Stimulated activated CD4-positive, alpha-beta T cell treated with anti-CD3 and anti-CD28 coated beads, Interleukin-15, amount 100 ng/mL, for 48 hours (primary cell): ENCODE measurements around the gene GRIA3.
"Not testable (repeated sequence)": the region's sequence is repeated elsewhere in the genome, so short reads cannot be mapped to it uniquely, and the experiment has no call there.

ENCODE experiments used
- DNase-seq, 2 donors: peaks; one replicate each; pipeline ENCODE4 v3.0.0-alpha.2; 2020; ENCODE audit warnings: low read depth in 2 of 2

GRIA3 gene

GRCh38 chrX:123455693-123456092 lies 271.6 kb downstream of the GRIA3 start:
- no peak for DNase-seq

GRCh38 chrX:123464709-123465108 lies 280.6 kb downstream of the GRIA3 start:
- DNase-seq: no peak

- no peak for DNase-seq
Measured at GRCh38 chrX:123468481-123468880, 284.4 kb downstream of the GRIA3 start.

GRCh38 chrX:123475068-123475724 lies 291.1 kb downstream of the GRIA3 start:
- no peak for DNase-seq

- DNase-seq: no peak
Measured at GRCh38 chrX:123476611-123477219, 292.6 kb downstream of the GRIA3 start.

GRCh38 chrX:123477673-123478072 lies 293.6 kb downstream of the GRIA3 start:
- no peak for DNase-seq

- no peak for DNase-seq
Measured at GRCh38 chrX:123481913-123482851, 298.1 kb downstream of the GRIA3 start.

GRCh38 chrX:123486297-123486696 lies 302.2 kb downstream of the GRIA3 start:
- no peak for DNase-seq

- no peak for DNase-seq
Measured at GRCh38 chrX:123487236-123487635, 303.2 kb downstream of the GRIA3 start.

GRCh38 chrX:123487669-123488068 lies 303.6 kb downstream of the GRIA3 start:
- no peak for DNase-seq

- DNase-seq: no peak
Measured at GRCh38 chrX:123489011-123489410, 304.9 kb downstream of the GRIA3 start.

GRCh38 chrX:123493857-123494256 lies 309.8 kb downstream of the GRIA3 start:
- DNase-seq: no peak

- DNase-seq: no peak
Measured at GRCh38 chrX:123499787-123500186, 315.7 kb downstream of the GRIA3 start.

GRCh38 chrX:123504047-123504446 lies 320.0 kb downstream of the GRIA3 start:
- DNase-seq: no peak

GRCh38 chrX:123504630-123505270 lies 320.7 kb downstream of the GRIA3 start:
- DNase-seq: no peak

GRCh38 chrX:123513585-123514278 lies 329.7 kb downstream of the GRIA3 start:
- DNase-seq: no peak

GRCh38 chrX:123514279-123514640 lies 330.2 kb downstream of the GRIA3 start:
- not testable (repeated sequence) for DNase-seq

GRCh38 chrX:123518791-123519190 lies 334.7 kb downstream of the GRIA3 start:
- DNase-seq: no peak

GRCh38 chrX:123525123-123525725 lies 341.1 kb downstream of the GRIA3 start:
- no peak for DNase-seq

GRCh38 chrX:123530726-123531125 lies 346.6 kb downstream of the GRIA3 start:
- DNase-seq: not testable (repeated sequence)
